Thymus (tissue), 11 donors: ENCODE data around the gene RPP30. TPM values are rescaled to one million over a fixed set of nuclear protein-coding genes. Genes with fewer than 3 reads are reported as not detected.
A peak's percentile ranks its signal among the peaks of the same experiment; 100 is the strongest.

ENCODE experiments used
- DNase-seq, 9 donors: peaks; one replicate each; pipeline ENCODE4 v3.0.0-alpha.2; 2013; ENCODE audit warnings: low spot score in 9 of 9, low read depth in 6 of 9, missing footprints in 1 of 9
- H3K27ac ChIP-seq, 2 donors: one replicate each; pipeline ENCODE4 v1.5.1; 2013; ENCODE audit warnings: control low read depth in 1 of 2, low read depth in 1 of 2, low read length in 1 of 2, mild to moderate bottlenecking in 1 of 2, moderate library complexity in 1 of 2
- H3K27me3 ChIP-seq, 2 donors: one replicate each; pipeline ENCODE4 v1.5.1; 2013; ENCODE audit warnings: low read length in 1 of 2; ENCODE audit not compliant: control insufficient read depth in 2 of 2, insufficient read depth in 1 of 2
- H3K36me3 ChIP-seq, 2 donors: one replicate each; pipeline ENCODE4 v1.5.1; 2013; ENCODE audit warnings: low read length in 1 of 2, mild to moderate bottlenecking in 1 of 2, moderate library complexity in 1 of 2; ENCODE audit not compliant: control insufficient read depth in 2 of 2, insufficient read depth in 2 of 2
- H3K4me1 ChIP-seq, 2 donors: one replicate each; pipeline ENCODE4 v1.5.1; 2013; ENCODE audit warnings: low read length in 2 of 2; ENCODE audit not compliant: control insufficient read depth in 2 of 2, insufficient read depth in 2 of 2
- H3K4me3 ChIP-seq, 2 donors: one replicate each; pipeline ENCODE4 v1.5.1; 2013; ENCODE audit warnings: low read length in 2 of 2, control low read depth in 1 of 2, mild to moderate bottlenecking in 1 of 2
- H3K9me3 ChIP-seq, 2 donors: one replicate each; pipeline ENCODE4 v1.5.1; 2013; ENCODE audit warnings: low read length in 1 of 2, mild to moderate bottlenecking in 1 of 2; ENCODE audit not compliant: control insufficient read depth in 2 of 2, insufficient read depth in 1 of 2
- WGBS: extraction: QIAGEN DNeasy Blood & Tissue Kit; methylation state at CpG from one replicate; pipeline ENCODE4 v1.1.7; 2013; 5-methylcytosine and 5-hydroxymethylcytosine counted together
- polyA plus RNA-seq: library from polyadenylated mRNA; stranded (reverse); fragments of 200-250 nt; gene quantifications from one replicate; pipeline ENCODE4 v1.2.3, GENCODE V29; 2013
- total RNA-seq: library from RNA; stranded (reverse); fragments of 120-200 nt; gene quantifications from one replicate; pipeline ENCODE4 v1.2.4, GENCODE V29; 2013
- donor health status: healthy.

RPP30 gene
- total and polyA plus RNA-seq, 2 donors: 47.1 to 66.8 TPM

DNA sequence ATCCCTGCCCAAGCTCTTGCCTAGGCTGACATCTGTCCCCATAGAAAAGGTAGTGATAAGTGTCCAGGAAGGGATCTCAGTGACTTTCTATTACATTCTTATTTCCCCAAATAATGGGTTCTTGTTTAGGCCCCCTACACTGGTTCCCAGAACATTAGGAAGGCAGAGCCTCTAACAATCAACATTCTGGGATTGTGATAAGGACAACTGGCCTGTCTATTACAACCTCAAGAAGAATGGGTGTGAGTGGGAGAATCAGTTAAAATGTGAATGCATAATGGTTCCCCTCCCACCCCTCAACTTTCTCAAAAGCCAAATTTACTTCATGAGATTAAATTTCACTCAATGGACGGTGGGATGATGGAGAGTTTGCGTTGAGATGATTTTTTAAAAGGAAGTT is 55.5 kb downstream of the RPP30 start:
- WGBS: 97% methylated on average over 2 of the region's 2 CpGs
- Histone ChIP-seq H3K36me3 (no peaks in the 10 kb centered on the region), H3K4me3 (no peak overlapping the region), H3K27me3 (no peaks in the 10 kb centered on the region), H3K4me1 (peaks cover 15 to 30% of the 10 kb centered on the region in 2 donors), H3K27ac (no peak overlapping the region), H3K9me3 (no peaks in the 10 kb centered on the region)
- no peak for DNase-seq

DNA sequence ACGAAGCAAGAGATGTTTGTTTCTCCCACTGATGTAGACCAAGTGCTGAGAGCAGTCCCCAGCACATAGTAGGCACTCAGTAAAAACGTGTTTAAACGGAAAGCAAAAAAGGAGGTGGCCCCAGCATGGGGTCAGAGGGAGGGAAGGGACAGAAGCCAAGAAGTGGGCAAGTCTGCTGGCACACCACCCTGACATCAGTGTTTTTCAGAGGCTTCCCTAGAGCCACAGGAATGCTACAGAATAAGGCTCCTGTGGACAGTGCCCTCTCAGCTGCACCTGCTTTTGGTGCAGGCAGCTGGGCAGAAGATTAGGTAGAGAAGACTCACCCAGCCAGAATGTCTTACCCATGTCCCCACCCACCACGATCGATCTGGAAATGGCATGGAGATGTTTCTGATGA is 57.4 kb downstream of the RPP30 start:
- H3K27ac ChIP-seq: no peak overlapping the region
- H3K9me3 ChIP-seq: no peaks in the 10 kb centered on the region
- no peaks in the 10 kb centered on the region for H3K27me3 ChIP-seq
- H3K4me3 ChIP-seq: no peak overlapping the region
- H3K36me3 ChIP-seq: no peaks in the 10 kb centered on the region
- 87% methylated on average over 5 of the region's 5 CpGs for WGBS
- no peak for DNase-seq
- H3K4me1 ChIP-seq: peaks cover 15 to 34% of the 10 kb centered on the region in 2 donors

- Histone ChIP-seq H3K27ac (peak overlapping the region; percentile 64 to 84), H3K9me3 (no peaks in the 10 kb centered on the region), H3K4me3 (no peak overlapping the region), H3K27me3 (no peaks in the 10 kb centered on the region), H3K4me1 (peaks cover 15 to 36% of the 10 kb centered on the region in 2 donors), H3K36me3 (no peaks in the 10 kb centered on the region)
- whole genome bisulfite sequencing: 72% methylated on average over 5 of the region's 5 CpGs
- DNase-seq: peak in 1 of 9 donors; percentile 29
Measured at GRCh38 chr10:90930070-90930837, 58.5 kb downstream of the RPP30 start.

- DNase-seq: peak in 2 of 9 donors; percentile 32 to 67
- H3K4me3 ChIP-seq: no peak overlapping the region
- peaks cover 23 to 42% of the 10 kb centered on the region in 2 donors for H3K4me1 ChIP-seq
- 62% methylated on average over 6 of the region's 6 CpGs for WGBS
- H3K36me3 ChIP-seq: no peaks in the 10 kb centered on the region
- peak overlapping the region; percentile 64 to 84 for H3K27ac ChIP-seq
- no peaks in the 10 kb centered on the region for H3K27me3 ChIP-seq
- no peaks in the 10 kb centered on the region for H3K9me3 ChIP-seq
Measured at GRCh38 chr10:90930971-90931871, 59.4 kb downstream of the RPP30 start.

DNA sequence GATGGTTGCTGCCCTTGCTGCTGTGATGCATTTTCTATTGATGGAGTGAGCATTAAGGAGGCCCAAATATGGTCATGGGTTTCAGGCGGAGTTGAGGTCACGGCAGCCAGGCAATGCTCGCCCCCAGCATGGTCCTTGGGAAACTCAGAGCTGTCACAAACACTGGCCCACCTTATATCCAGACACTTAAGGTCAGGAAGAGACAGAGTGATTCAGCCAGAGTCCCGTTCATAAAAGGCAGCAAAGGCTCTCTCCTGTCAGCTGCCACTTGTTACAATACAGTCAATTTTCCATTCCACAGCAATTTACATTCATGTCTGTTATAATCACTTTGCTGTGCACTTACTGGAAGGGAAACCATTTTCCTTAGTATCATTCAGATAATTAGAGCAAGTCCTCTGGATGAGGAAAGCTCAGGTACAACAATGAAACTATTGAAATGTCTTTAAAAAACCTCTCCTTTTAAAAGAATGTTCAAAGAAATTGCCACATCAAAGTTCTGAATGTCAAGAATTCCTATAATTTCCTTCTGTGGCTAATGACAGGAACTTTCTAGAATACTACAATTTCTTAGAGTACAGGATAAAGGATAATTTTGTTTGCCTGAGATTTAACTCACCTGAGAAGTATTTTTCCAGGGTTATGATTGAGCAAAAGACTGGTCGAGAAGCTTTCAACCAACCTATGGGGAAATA is 64.0 kb downstream of the RPP30 start:
- no peaks in the 10 kb centered on the region for H3K36me3 ChIP-seq
- H3K27ac ChIP-seq: peak overlapping the region; percentile 61 to 70
- 61% methylated on average over 5 of the region's 5 CpGs for WGBS
- H3K4me1 ChIP-seq: peaks cover 18 to 41% of the 10 kb centered on the region in 2 donors
- no peak overlapping the region for H3K4me3 ChIP-seq
- H3K9me3 ChIP-seq: no peaks in the 10 kb centered on the region
- peak in 1 of 9 donors; percentile 35 for DNase-seq
- H3K27me3 ChIP-seq: no peaks in the 10 kb centered on the region

- Histone ChIP-seq H3K9me3 (no peaks in the 10 kb centered on the region), H3K36me3 (no peaks in the 10 kb centered on the region), H3K27ac (peak overlapping the region in 1 of 2 donors; percentile 70), H3K4me3 (no peak overlapping the region), H3K27me3 (no peaks in the 10 kb centered on the region), H3K4me1 (peaks cover 13 to 37% of the 10 kb centered on the region in 2 donors)
- 57% methylated on average over 2 of the region's 2 CpGs for WGBS
- DNase-seq: peak in 2 of 9 donors; percentile 22 to 35
Measured at GRCh38 chr10:90936276-90936659, 64.5 kb downstream of the RPP30 start.

DNA sequence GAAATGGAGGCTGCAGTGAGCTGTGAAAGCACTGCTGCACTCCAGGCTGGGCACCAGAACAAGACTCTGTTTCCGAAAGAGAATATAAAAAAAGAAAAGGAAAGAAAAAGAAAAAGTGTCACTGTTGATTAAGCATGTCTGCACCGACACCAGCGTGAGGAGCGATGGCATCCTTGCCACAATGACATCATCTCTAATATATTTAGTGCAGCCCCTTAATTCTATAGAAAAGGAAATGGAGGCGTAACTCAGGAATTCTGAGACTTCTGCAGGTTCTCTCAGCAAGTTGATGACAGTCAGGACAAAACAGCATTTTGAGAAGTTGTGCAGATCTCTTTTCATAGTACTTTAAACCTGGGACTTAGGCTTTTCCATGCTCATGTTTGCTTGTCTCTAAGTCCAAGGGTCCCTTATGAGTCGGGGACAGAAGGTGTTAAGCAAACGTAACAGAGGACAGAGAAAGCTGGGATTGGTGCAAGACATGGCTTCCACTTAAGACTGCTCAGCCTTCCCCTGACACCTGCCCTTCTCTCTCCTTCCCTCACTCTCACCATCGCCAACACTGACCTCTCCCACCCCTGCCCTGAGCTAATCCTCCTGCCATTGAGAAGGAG is 66.0 kb downstream of the RPP30 start:
- Histone ChIP-seq H3K4me3 (no peak overlapping the region), H3K36me3 (no peaks in the 10 kb centered on the region), H3K9me3 (peaks cover 0 to 3% of the 10 kb centered on the region in 2 donors), H3K4me1 (peaks cover 9 to 33% of the 10 kb centered on the region in 2 donors), H3K27ac (no peak overlapping the region), H3K27me3 (no peaks in the 10 kb centered on the region)
- WGBS: 88% methylated on average over 8 of the region's 8 CpGs
- no peak for DNase-seq

GRCh38 chr10:90939116-90939515 is 67.3 kb downstream of the RPP30 start:
- no peak for DNase-seq
- H3K36me3 ChIP-seq: no peaks in the 10 kb centered on the region
- peaks cover 0 to 3% of the 10 kb centered on the region in 2 donors for H3K9me3 ChIP-seq
- H3K4me1 ChIP-seq: peaks cover 9 to 29% of the 10 kb centered on the region in 2 donors
- no peak overlapping the region for H3K4me3 ChIP-seq
- 89% methylated on average over 1 of the region's 1 CpG for WGBS
- H3K27me3 ChIP-seq: no peaks in the 10 kb centered on the region
- no peak overlapping the region for H3K27ac ChIP-seq
